GM18526 (cell line): ENCODE measurements around the gene BBS10.

Experiments used
- POLR2A ChIP-seq: IDR thresholded peaks from 3 replicates; pipeline ENCODE4 v1.6.1; 2011; ENCODE audit not compliant: insufficient read length; ENCODE audit errors: extremely low read depth

The BBS10 gene

GRCh38 chr12:76348079-76348901 is at the start of gene BBS10:
TSS of gene BBS10 (minus strand) at chr12:76348415. CDS start at chr12:76348358, 57 bp downstream.
- peak; percentile 81 for TF ChIP-seq POLR2A

- TF ChIP-seq POLR2A = no peak
These were observed 43.2 kb upstream of the BBS10 start for GRCh38 chr12:76391461-76391860.

GRCh38 chr12:76387614-76388013 is 39.4 kb upstream of the BBS10 start:
- TF ChIP-seq POLR2A = no peak

GRCh38 chr12:76384560-76384959 is 36.3 kb upstream of the BBS10 start:
- no peak for TF ChIP-seq POLR2A

- no peak for TF ChIP-seq POLR2A
These were observed 35.8 kb upstream of the BBS10 start for GRCh38 chr12:76383988-76384387.

GRCh38 chr12:76379261-76379660 is 31.0 kb upstream of the BBS10 start:
- no peak for TF ChIP-seq POLR2A

GRCh38 chr12:76375939-76376338 is 27.7 kb upstream of the BBS10 start:
- TF ChIP-seq POLR2A = no peak

DNA sequence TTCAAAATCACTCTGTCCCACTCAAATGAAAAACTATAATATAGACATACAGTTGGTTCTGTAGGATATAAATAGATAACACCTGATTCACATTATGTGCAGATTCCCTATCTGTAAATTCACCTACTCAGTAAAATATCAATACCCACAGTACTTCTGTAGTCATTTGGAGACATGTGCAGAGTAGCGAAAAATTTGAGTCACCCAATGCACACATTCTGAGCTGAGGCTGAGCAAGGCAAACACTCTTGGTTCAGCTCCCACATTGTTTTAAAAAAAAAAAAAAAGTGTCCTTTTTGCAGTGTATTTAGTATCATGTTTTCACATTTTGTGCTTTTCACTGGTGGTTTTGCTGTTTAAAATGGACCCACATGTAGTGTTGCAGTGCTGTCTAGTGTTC is 27.3 kb upstream of the BBS10 start:
- TF ChIP-seq POLR2A = no peak

GRCh38 chr12:76374386-76375020 is 26.3 kb upstream of the BBS10 start:
- no peak for TF ChIP-seq POLR2A

GRCh38 chr12:76368230-76368629 is 20.0 kb upstream of the BBS10 start:
- TF ChIP-seq POLR2A = no peak

DNA sequence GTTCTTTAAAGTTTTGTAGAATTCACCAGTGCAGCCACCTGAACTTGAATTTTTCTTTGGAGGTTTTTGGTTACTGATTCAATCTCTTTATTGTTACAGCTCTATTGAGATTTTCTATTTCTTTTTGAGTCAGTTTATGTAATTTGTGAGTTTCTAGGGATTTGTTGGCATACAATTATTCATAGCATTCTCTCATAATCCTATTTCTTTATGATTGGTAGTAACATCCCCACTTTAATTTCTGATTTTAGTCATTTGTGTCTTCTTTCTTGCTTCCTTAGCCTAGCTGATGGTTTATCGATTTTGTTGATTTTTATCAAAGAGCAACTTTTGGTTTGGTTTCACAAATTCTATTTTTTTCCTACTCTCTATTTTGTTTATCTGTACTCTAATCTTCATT is 17.9 kb upstream of the BBS10 start:
- TF ChIP-seq POLR2A = no peak

DNA sequence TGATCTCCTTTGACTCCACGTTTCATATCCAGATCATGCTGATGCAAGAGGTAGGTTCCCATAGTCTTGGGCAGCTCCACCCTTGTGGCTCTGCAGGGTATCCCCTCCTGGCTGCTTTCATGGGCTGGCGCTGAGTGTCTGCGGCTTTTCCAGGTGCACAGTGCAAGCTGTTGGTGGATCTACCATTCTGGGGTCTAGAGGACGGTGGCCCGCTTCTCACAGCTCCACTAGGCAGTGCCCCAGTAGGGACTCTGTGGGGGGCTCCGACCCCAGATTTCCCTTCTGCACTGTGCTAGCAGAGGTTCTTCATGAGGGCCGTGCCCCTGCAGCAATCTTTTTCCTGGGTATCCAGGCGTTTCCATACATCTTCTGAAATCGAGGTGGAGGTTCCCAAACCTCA is 12.1 kb upstream of the BBS10 start:
- no peak for TF ChIP-seq POLR2A

DNA sequence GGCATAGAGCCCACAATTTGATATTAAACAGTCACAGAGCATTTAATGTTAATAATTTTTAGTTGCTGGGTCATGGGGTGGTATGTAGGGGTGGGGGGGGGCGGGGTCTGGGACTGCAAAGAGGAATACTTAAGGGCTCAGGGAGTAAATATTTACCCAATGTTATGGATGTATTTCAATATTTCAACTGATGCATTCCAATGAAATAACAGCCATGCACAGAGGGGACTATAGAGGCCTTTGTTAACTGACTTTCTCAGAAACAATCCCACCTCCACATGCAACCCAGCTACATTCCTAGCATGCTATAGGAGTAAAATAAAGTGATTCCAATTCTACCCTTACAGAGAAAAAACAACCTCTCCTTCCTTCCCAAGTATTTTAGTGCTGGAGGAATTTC is 7.9 kb upstream of the BBS10 start:
- no peak for TF ChIP-seq POLR2A

DNA sequence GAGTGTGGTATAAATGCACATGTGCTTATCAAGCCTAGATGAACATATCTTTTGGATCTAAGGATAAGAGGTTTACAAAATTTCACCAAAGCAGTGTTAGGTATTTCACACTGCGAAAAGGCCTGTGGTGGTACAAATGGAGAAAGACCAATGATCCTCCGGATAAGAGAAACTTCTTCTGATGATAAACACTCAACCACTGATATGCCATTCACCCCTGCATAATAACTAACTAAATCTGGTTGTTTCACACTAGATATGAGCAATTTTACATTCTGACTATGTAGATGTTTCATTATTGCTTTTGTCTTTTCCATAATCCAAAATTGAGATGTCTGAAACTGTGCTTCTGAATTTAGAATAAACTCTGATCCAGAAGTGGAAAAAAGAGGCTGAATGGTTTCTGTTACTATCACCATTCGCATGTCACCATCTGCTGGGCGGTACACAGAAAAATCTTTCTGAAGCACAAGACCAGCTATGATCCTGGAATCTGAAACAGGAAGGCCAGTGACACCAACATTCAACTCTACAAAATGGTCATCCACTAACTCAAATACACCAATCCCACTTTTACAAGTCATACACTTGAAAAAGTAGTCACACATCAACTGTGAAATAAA is 1.3 kb downstream of the BBS10 start:
- no peak for TF ChIP-seq POLR2A

DNA sequence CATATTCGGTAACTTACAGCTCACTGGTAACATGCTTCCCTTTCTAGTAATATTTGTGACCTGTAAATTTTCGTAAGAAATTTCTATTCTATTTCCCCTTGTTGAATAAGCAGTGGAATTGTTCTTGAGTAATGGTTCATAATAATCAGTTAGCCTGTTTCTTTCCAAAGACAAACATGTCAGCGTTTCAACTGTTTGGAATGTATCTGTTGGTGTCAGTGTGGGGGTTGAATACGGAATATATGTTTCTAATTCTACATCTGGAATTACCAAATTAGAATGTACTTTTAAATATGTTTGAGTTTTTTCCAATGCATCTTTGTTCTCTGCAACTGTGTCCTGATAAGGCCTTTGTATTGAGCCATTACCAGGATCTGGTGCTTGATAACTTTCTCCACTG is 2.0 kb downstream of the BBS10 start:
- no peak for TF ChIP-seq POLR2A

DNA sequence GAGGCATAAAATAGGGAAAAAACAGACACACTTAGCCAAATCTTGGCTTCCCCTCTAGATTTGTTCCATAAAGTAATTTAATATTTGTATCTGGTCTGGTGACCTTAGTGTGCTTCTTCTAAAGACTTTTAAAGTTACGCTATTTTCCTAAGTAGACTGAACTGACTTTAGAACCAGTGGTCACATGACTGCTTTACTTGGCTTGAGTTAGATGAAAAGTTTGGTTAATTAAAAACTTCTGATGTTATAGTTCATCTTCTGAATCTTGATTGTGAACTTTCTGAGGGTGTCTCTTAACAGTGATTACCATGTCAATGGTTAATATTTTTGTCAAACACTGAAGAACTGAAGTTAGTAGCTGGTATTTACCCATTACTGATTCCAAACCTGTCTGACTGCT is 2.6 kb downstream of the BBS10 start:
- no peak for TF ChIP-seq POLR2A
